HG02973 (cell line): ENCODE measurements around the gene HIGD1C.
"Not testable (repeated sequence)": the region's sequence is repeated elsewhere in the genome, so short reads cannot be mapped to it uniquely, and the experiment has no call there.

Source experiments
- ATAC-seq: cut with Tn5 transposase; IDR thresholded peaks from one replicate; pipeline ENCODE4 v1.9.1; 2021; ENCODE audit warnings: moderate library complexity; ENCODE audit not compliant: unreplicated experiment

HIGD1C gene

DNA sequence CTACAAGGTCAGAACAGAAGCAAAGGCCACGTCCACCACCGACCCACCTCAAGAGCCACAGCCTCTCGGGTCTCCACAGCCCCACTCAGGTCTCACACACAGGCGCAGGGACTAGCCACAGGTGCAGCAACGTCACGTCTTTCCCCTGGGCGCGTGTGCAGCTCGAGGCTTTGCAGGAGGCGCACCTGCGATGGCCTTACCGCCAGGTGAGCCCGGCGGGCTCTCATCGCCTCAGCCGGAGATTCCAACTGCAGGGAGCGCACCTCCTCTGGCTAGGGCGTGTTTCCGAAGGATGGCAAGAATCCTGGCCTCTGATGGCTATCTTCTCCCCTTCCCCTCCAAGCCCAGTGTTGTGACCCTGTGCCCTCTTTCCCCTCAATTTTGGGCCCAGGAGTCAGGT is at the start of gene HIGD1C:
HIGD1C (plus strand) TSS at position 35 of the 400 bp plus-strand sequence. CDS start 1,455 bp downstream, outside the sequence.
- no peak for ATAC-seq

DNA sequence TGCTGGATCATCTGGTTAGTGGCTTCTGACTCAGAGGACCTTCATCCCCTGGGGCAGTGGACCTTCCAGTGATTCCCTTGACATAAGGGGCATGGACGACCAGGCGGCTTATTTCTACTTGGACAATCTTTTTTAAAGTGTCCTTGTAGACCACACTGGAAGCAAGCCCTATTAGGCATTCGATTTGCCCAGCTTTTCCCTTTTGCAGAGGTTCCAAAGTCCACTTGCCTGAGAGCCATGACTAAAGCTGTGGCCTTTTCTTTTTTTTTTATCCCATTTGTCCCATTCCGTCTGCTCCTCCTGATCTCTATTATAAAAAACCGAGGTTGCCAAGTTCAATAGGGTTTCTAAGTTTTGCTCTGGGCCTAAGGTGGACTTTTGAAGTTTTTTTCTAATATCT is 43.9 kb upstream of the HIGD1C start:
- ATAC-seq = not testable (repeated sequence)

DNA sequence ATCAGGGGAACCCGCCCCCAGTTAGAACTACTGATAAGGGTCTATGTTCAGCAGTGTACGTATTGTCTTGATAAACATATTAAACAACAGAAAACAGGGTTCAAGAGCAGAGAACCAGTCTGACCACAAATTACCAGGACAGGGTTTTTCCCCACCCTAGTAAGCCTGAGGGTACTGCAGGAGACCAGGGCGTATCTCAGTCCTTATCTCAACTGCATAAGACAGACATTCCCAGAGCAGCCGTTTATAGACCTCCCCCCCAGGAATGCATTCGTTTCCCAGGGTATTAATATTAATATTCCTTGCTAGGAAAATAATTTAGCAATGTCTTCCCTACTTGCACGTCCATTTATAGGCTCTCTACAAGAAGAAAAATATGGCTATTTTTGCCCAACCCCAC is 40.0 kb upstream of the HIGD1C start:
- ATAC-seq = not testable (repeated sequence)

GRCh38 chr12:50913224-50913623 is 39.1 kb upstream of the HIGD1C start:
- ATAC-seq = no peak

DNA sequence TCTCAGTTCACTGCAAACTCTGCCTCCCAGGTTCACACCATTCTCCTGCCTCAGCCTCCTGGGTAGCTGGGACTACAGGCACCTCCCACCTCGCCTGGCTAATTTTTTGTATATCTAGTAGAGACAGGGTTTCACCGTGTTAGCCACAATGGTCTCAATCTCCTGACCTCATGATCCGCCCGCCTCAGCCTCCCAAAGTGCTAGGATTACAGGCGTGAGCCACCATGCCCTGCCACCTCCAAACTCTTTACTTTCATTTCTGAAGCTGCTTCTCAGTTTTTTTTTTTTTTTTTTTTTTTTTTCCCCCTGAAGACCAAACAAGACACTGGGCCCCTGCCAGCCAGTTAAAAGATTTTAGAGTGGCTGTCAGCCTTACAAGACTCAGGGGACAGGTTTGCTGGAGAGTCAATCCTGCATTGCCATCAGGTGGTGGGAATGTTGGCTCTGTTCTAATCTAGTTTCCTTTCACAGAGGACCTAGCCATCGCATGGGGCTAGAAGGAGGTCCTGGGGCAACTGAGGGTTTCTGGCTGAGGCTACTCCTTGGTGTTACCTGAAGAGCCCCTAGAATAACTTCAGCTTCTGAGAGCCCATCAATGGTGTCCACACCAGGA is 37.4 kb upstream of the HIGD1C start:
- no peak for ATAC-seq

- ATAC-seq = no peak
Observed at GRCh38 chr12:50916292-50916691, 36.1 kb upstream of the HIGD1C start.

DNA sequence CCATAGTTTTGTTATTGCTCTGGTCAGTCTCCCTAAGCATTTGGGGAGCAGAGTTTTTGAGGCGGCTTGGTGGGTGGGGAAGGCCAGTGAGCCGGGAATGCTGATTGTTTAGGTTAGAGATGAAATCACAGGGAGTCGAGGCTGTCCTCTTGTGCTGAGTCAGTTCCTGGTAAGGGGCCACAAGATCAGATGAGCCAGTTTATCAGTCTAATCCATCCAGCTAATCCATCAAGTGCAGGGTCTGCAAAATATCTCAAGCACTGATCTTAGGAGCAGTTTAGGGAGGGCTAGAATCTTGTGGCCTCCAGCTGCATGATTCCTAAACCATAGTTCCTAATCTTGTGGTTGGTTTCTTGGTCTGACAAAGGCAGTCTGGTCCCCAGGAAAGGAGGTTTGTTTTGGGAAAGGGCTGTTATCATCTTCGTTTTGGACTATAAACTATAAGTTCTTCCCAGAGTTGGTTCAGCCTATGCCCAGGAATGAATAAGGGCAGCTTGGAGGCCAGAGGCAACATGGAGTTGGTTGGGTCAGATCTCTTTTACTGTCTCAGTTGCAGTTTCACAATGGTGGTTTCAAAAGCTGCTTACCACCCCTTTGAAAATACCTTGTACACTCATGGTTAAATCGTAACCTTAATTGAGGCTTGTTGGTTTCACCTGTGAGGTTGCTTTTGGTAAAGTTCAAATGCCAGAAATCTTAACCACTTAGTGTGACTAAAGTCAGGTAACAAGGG is 33.6 kb upstream of the HIGD1C start:
- no peak for ATAC-seq

- no peak for ATAC-seq
Observed at GRCh38 chr12:50922820-50923219, 29.5 kb upstream of the HIGD1C start.

GRCh38 chr12:50923361-50924130 is 28.8 kb upstream of the HIGD1C start:
- no peak for ATAC-seq

DNA sequence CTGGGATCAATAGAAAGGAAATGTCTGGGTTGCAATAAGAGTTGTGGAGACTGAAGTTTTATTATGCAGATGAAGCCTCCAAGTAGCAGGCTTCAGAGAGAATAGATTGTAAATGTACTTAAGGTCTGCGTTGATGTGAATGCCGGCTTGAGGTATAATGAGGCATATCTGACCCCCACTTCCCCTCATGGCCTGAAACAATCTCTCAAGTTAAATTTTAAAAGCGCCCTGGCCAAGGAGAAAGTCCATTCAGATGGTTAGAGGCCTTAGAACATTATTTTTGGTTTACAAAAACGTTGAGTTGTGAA is 28.3 kb upstream of the HIGD1C start:
- ATAC-seq = no peak

DNA sequence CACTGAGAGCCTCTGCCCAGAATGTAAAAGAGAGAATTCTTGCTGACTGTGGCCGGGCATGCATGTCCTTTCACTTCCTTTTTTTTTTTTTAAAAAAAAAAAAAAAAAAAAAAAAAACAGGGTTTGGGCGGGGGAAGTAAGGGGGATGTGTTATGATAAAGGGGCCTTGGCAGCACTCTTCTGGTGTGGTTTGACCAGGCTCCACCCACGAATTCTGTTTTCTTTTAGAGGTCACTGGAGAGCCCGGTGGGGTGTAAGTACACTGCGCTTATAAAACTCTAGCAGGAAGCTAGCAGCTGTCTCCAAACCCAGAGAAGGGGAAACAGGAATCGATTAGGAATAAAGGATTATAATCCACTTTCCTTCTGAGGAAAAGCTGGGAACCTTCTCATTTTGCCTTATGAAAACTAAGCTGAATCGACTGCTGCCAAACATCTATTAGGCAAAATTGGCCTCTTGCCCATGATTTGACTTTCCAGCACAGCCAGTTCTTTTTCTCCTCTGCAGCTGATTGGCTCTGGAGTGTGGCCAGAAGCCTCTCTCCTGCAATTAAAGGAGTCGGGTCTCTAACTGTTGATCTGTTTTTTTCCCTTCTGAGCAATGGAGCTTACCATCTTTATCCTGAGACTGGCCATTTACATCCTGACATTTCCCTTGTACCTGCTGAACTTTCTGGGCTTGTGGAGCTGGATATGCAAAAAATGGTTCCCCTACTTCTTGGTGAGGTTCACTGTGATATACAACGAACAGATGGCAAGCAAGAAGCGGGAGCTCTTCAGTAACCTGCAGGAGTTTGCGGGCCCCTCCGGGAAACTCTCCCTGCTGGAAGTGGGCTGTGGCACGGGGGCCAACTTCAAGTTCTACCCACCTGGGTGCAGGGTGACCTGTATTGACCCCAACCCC is 27.7 kb upstream of the HIGD1C start:
- peak; percentile 85 for ATAC-seq

- ATAC-seq = peak; percentile 14
Observed at GRCh38 chr12:50925342-50925651, 27.0 kb upstream of the HIGD1C start.

DNA sequence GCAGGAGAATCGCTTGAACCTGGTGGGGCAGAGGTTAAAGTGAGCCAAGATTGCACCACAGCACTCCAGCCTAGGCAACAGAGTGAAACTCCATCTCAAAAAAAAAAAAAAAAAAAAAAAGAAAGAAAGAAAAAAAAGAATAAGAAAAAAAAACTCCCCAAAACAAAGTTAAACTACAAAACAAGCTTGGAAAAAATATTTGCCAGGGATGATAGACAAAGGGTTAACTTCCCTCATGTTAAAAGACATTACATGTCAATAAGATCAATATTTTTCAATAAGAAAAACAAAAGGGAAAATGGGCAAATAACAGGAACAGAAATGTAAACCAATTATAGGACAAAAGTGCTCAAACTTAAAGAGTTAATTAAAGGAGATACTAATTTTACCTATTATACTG is 26.4 kb upstream of the HIGD1C start:
- ATAC-seq = no peak

DNA sequence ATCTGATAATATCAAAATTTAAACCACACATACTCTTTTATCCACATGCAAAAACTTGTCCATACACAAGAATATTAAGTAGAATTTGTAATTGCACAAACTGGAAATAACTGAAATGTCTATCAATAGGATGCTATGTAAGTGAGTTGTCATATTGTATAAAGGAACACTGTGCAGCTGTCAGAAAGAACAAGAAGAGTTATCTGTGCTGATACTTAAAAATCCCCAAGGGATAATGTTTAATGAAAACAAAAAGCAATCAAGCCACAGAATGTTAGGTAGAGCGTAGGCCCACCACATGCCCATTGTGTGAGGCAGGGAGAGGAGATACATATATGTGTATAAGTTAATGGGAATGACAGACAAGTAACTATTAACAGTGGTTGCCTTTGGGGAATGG is 25.9 kb upstream of the HIGD1C start:
- no peak for ATAC-seq

- ATAC-seq = not testable (repeated sequence)
Observed at GRCh38 chr12:50926932-50927331, 25.4 kb upstream of the HIGD1C start.

- ATAC-seq = no peak
Observed at GRCh38 chr12:50927356-50927755, 25.0 kb upstream of the HIGD1C start.

- no peak for ATAC-seq
Observed at GRCh38 chr12:50927766-50928224, 24.5 kb upstream of the HIGD1C start.

- no peak for ATAC-seq
Observed at GRCh38 chr12:50928392-50928791, 24.0 kb upstream of the HIGD1C start.

DNA sequence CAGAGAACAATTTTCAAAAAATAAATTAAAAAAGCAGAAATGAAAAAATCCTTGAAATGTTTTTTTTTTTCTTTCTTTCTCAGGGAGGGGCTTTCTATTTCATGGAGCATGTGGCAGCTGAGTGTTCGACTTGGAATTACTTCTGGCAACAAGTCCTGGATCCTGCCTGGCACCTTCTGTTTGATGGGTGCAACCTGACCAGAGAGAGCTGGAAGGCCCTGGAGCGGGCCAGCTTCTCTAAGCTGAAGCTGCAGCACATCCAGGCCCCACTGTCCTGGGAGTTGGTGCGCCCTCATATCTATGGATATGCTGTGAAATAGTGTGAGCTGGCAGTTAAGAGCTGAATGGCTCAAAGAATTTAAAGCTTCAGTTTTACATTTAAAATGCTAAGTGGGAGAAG is 22.5 kb upstream of the HIGD1C start:
- ATAC-seq = no peak

DNA sequence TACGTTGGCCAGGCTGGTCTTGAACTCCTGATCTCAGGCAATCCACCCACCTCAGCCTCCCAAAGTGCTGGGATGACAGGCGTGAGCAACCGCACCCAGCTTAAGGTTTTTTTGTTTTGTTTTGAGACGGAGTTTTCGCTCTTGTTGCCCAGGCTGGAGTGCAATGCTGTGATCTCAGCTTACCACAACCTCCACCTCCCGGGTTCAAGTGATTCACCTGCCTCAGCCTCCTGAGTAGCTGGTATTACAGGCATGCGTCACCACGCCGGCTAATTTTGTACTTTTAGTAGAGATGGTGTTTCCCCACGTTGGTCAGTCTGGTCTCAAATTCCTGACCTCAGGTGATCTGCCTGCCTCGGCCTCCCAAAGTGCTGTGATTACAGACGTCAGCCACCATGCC is 21.9 kb upstream of the HIGD1C start:
- not testable (repeated sequence) for ATAC-seq

DNA sequence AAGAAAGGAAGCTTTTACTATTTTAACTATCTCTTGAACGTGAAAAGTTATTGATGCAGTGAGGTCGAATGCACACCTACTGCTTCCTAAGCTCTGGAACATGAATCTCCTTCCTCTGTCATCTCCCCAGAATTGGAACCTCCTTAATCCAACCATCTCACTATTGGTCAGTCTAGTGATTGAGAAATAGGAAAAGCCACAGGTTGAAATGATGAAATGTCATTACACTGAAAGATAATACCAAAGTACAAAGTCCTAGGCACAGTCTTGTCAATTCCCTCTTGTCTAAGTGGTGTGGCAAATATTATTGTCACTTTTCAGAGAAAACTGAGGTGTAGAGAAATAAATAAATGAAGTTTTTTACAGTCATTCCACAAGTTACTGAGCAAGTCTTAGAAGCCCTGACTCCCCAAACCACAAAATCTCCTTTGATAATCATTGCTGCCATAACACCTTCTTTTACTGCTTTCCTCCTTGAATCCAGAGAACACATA is 19.5 kb upstream of the HIGD1C start:
- no peak for ATAC-seq
